ENCODE results near the gene IGF1.
"Not testable (repeated sequence)": the region's sequence is repeated elsewhere in the genome, so short reads cannot be mapped to it uniquely, and the experiment has no call there.

IGF1 gene

DNA sequence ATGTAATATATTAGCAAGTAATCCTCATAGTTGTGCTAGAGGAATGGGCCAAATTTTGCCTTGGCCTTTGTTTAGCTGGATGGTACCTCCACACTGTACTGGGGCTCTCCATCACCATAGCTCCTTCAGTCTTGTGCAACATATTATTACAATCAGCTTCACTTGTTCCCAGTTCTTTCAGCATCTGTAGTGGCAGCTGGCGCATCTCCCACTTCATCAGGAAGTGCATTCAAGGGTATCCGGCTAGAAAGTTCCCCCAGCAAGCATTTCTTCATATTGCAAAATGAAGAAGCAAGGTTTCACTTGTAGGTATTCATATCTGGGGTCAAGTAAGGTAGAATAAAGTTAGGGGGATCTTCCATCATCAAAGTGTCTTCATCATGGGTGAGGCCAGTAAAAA, 123.7 kb downstream of the IGF1 start:
- H4K20me1 ChIP-seq (ENCODE audit: insufficient read depth, low read length), result no peaks in the 10 kb centered on the region
- TF ChIP-seq, protein P1, sequence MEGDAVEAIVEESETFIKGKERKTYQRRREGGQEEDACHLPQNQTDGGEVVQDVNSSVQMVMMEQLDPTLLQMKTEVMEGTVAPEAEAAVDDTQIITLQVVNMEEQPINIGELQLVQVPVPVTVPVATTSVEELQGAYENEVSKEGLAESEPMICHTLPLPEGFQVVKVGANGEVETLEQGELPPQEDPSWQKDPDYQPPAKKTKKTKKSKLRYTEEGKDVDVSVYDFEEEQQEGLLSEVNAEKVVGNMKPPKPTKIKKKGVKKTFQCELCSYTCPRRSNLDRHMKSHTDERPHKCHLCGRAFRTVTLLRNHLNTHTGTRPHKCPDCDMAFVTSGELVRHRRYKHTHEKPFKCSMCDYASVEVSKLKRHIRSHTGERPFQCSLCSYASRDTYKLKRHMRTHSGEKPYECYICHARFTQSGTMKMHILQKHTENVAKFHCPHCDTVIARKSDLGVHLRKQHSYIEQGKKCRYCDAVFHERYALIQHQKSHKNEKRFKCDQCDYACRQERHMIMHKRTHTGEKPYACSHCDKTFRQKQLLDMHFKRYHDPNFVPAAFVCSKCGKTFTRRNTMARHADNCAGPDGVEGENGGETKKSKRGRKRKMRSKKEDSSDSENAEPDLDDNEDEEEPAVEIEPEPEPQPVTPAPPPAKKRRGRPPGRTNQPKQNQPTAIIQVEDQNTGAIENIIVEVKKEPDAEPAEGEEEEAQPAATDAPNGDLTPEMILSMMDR (IDR thresholded peaks at IDR 0.05; ENCODE audit: low read depth, low read length), result no peak
- no peak for TF ChIP-seq EZH2phosphoT487 (IDR thresholded peaks at IDR 0.05; ENCODE audit: low read depth)
- no peaks in the 10 kb centered on the region for H3K79me2 ChIP-seq (ENCODE audit: low read length)
- H3K9ac ChIP-seq (ENCODE audit: low read length), result no peak overlapping the region
- no peaks in the 10 kb centered on the region for H3K27me3 ChIP-seq (ENCODE audit: low read depth, low read length)
- H3K36me3 ChIP-seq (replicated peaks; ENCODE audit: low read depth, low read length), result no peaks in the 10 kb centered on the region
- H2AFZ ChIP-seq (ENCODE audit: low read depth, low read length), result no peak overlapping the region
- peak overlapping the region; percentile 0; the same call in 1 of the 2 replicates for H3K4me2 ChIP-seq (ENCODE audit: low read length)
- H3K4me3 ChIP-seq (ENCODE audit: low read length), result no peak overlapping the region
- peaks cover 12% of the 10 kb centered on the region; the same call in 1 of the 2 replicates for H3K9me3 ChIP-seq (ENCODE audit: insufficient read depth, low read length)
- H3K27ac ChIP-seq (ENCODE audit: low read length), result no peak overlapping the region
- peaks cover 14% of the 10 kb centered on the region for H3K4me1 ChIP-seq (ENCODE audit: low read length)

DNA sequence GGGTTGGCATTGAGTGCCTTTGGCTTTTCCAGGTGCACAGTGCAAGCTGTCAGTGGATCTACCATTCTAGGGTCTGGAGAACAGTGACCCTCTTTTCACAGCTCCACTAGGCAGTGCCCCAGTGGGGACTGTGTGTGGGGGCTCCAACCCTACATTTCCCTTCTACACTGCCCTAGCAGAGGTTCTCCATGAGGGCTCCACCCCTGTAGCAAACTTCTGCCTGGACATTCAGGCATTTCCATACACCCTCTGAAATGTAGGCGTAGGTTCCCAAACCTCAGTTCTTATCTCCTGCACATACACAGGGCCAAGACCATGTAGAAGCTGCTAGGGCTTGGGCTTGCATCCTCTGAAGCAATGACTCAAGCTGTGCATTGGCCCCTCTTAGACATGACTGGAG, 126.1 kb downstream of the IGF1 start:
- Histone ChIP-seq H3K9me3 (ENCODE audit: insufficient read depth, low read length) (peaks cover 12% of the 10 kb centered on the region; the same call in 1 of the 2 replicates), H3K4me1 (ENCODE audit: low read length) (peaks cover 14% of the 10 kb centered on the region)
- H3K27me3 ChIP-seq (ENCODE audit: low read depth, low read length); H3K79me2 ChIP-seq (ENCODE audit: low read length); H3K4me3 ChIP-seq (ENCODE audit: low read length); H3K4me2 ChIP-seq (ENCODE audit: low read length); H4K20me1 ChIP-seq (ENCODE audit: insufficient read depth, low read length); H2AFZ ChIP-seq (ENCODE audit: low read depth, low read length); H3K36me3 ChIP-seq (replicated peaks; ENCODE audit: low read depth, low read length); H3K9ac ChIP-seq (ENCODE audit: low read length); H3K27ac ChIP-seq (ENCODE audit: low read length): not testable (repeated sequence)

DNA sequence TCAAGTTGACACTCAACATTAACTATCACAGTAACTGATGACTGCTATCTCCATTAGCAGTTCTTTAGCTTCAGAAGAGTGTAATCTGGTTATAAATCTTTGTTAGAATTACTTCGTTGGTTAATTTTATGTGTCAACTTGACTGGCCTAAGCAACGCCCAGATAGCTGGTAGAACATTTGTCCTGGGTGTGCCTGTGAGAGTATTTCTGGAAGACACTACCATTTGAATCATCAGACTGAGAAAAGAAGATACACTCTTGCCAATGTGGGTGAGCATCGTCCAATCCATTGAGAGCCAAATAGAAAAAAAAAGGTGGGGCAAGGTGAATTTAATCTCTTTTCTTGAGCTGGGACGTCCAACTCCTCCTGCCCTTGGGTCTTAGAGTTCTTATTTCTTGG, 129.0 kb downstream of the IGF1 start:
- Histone ChIP-seq H3K36me3 (replicated peaks; ENCODE audit: low read depth, low read length) (no peaks in the 10 kb centered on the region), H3K27ac (ENCODE audit: low read length) (no peak overlapping the region), H3K27me3 (ENCODE audit: low read depth, low read length) (no peaks in the 10 kb centered on the region), H3K9ac (ENCODE audit: low read length) (no peak overlapping the region), H3K4me3 (ENCODE audit: low read length) (no peak overlapping the region), H3K79me2 (ENCODE audit: low read length) (no peaks in the 10 kb centered on the region), H4K20me1 (ENCODE audit: insufficient read depth, low read length) (no peaks in the 10 kb centered on the region), H3K4me2 (ENCODE audit: low read length) (no peak overlapping the region), H3K4me1 (ENCODE audit: low read length) (peaks cover 6% of the 10 kb centered on the region), H3K9me3 (ENCODE audit: insufficient read depth, low read length) (peaks cover 8% of the 10 kb centered on the region; the same call in 1 of the 2 replicates), H2AFZ (ENCODE audit: low read depth, low read length) (no peak overlapping the region)
- no peak for TF ChIP-seq EZH2phosphoT487 (IDR thresholded peaks at IDR 0.05; ENCODE audit: low read depth)
- TF ChIP-seq, protein P1 (IDR thresholded peaks at IDR 0.05; ENCODE audit: low read depth, low read length), result no peak

DNA sequence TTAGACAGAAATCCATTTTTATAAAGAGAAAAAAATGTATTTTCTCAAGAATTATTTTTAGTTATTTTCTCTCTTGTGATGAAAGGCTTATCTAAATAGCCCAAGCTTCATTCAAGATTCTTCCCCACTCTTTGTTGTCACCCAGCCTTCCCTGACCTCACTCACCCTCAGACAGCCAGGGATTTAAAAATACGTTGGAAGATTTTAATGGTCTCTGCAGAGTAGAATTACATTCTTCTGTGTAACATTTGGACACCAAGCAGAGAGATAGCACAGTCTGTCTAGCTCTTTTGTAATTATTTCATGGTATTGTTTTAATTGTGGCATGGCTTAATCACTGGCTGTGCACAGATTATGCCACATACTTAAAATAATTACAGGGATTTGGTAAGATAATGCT, 130.3 kb downstream of the IGF1 start:
- no peaks in the 10 kb centered on the region for H3K79me2 ChIP-seq (ENCODE audit: low read length)
- peaks cover 5% of the 10 kb centered on the region for H3K4me1 ChIP-seq (ENCODE audit: low read length)
- H3K4me2 ChIP-seq (ENCODE audit: low read length), result no peak overlapping the region
- H4K20me1 ChIP-seq (ENCODE audit: insufficient read depth, low read length), result no peaks in the 10 kb centered on the region
- peaks cover 8% of the 10 kb centered on the region; the same call in 1 of the 2 replicates for H3K9me3 ChIP-seq (ENCODE audit: insufficient read depth, low read length)
- no peaks in the 10 kb centered on the region for H3K27me3 ChIP-seq (ENCODE audit: low read depth, low read length)
- no peak for TF ChIP-seq EZH2phosphoT487 (IDR thresholded peaks at IDR 0.05; ENCODE audit: low read depth)
- TF ChIP-seq, protein P1 (IDR thresholded peaks at IDR 0.05; ENCODE audit: low read depth, low read length), result no peak
- no peak overlapping the region for H3K9ac ChIP-seq (ENCODE audit: low read length)
- no peak overlapping the region for H3K4me3 ChIP-seq (ENCODE audit: low read length)
- H3K36me3 ChIP-seq (replicated peaks; ENCODE audit: low read depth, low read length), result no peaks in the 10 kb centered on the region
- H3K27ac ChIP-seq (ENCODE audit: low read length), result no peak overlapping the region
- no peak overlapping the region for H2AFZ ChIP-seq (ENCODE audit: low read depth, low read length)

DNA sequence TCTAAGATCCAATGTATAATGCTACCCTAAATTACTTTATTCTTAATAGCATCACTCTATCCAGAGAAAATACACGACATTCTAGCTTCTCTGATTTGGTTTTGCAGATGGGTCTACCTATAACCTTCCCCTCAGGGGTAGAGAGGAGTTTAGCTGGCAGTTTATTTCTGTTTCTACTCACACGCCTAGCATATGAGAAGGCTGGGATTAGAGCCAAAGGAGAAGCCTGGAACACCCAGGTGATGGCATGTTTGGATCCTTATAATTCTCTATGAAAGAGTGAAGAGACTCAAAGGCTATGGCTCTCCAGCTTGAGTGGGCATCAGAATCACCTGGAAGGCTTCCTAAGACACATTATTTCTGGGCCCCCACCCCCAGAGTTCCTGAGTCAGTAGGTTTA, 131.3 kb downstream of the IGF1 start:
- Histone ChIP-seq H3K27ac (ENCODE audit: low read length) (no peak overlapping the region), H3K4me2 (ENCODE audit: low read length) (no peak overlapping the region), H3K79me2 (ENCODE audit: low read length) (no peaks in the 10 kb centered on the region), H2AFZ (ENCODE audit: low read depth, low read length) (no peak overlapping the region), H3K9me3 (ENCODE audit: insufficient read depth, low read length) (peaks cover 7% of the 10 kb centered on the region; the same call in 1 of the 2 replicates), H3K4me1 (ENCODE audit: low read length) (peaks cover 5% of the 10 kb centered on the region), H3K36me3 (replicated peaks; ENCODE audit: low read depth, low read length) (no peaks in the 10 kb centered on the region), H3K4me3 (ENCODE audit: low read length) (no peak overlapping the region), H3K9ac (ENCODE audit: low read length) (no peak overlapping the region), H4K20me1 (ENCODE audit: insufficient read depth, low read length) (no peaks in the 10 kb centered on the region), H3K27me3 (ENCODE audit: low read depth, low read length) (no peaks in the 10 kb centered on the region)
- TF ChIP-seq, protein P1 (IDR thresholded peaks at IDR 0.05; ENCODE audit: low read depth, low read length), result no peak
- TF ChIP-seq EZH2phosphoT487 (IDR thresholded peaks at IDR 0.05; ENCODE audit: low read depth), result no peak

All from OCI-LY3 (cell line).